Ovary (tissue), 9 donors: Measurements from ENCODE around the gene ZNF316. TPM values are rescaled to one million over a fixed set of nuclear protein-coding genes. Genes with fewer than 3 reads are reported as not detected.

Source experiments
- DNase-seq, 5 donors: peaks; one replicate each; pipeline ENCODE4 v3.0.0-alpha.2; 2019 to 2020
- H3K27ac ChIP-seq, 2 donors: fragments of 200-600 bp; one replicate each; pipeline versions ENCODE4 v1.5.1 to v1.8.0; 2019 to 2022
- H3K27me3 ChIP-seq: fragments of 200-600 bp; one replicate; pipeline ENCODE4 v1.8.0; 2022
- H3K36me3 ChIP-seq: fragments of 200-600 bp; sonication (generic); one replicate; pipeline ENCODE4 v1.5.1; 2019
- H3K4me1 ChIP-seq: one replicate; pipeline ENCODE4 v1.8.1; 2013; ENCODE audit warnings: mild to moderate bottlenecking, moderate library complexity; ENCODE audit not compliant: insufficient read depth
- H3K4me3 ChIP-seq: fragments of 200-600 bp; sonication (generic); one replicate; pipeline ENCODE4 v1.5.1; 2017
- H3K9me3 ChIP-seq, 2 donors: fragments of 200-600 bp in 1 of 2; sonication (generic) in 1 of 2; one replicate each; pipeline versions ENCODE4 v1.5.1 to v1.8.1; 2013 to 2019; ENCODE audit warnings: mild to moderate bottlenecking in 1 of 2, moderate library complexity in 1 of 2
- EP300 ChIP-seq: sonication (generic); formaldehyde crosslinking; IDR thresholded peaks from one replicate; pipeline ENCODE4 v1.6.1; 2017; ENCODE audit warnings: antibody characterized with exemption
- POLR2A ChIP-seq: fragments of 450-650 bp; IDR thresholded peaks from one replicate; pipeline ENCODE4 v1.6.1; 2017; ENCODE audit warnings: antibody characterized with exemption, mild to moderate bottlenecking, moderate library complexity
- WGBS, 3 donors: extraction: QIAGEN DNeasy Blood & Tissue Kit in 1 of 3; methylation state at CpG; one replicate each; pipeline versions ENCODE4 v1.1.5 to v1.1.7; 2013 to 2017; 5-methylcytosine and 5-hydroxymethylcytosine counted together
- intact Hi-C, 4 donors: fragments of 100-400 bp; cut with DNase I; formaldehyde crosslinking; loops; one replicate each; pipeline versions ENCODE4 v1.11.0 to v1.15.1; 2022 to 2023
- polyA plus RNA-seq, 2 donors: library from polyadenylated mRNA; stranded (reverse); fragments of 200-250 nt in 1 of 2; fragments of 350-450 nt in 1 of 2; fragmentation: Illumina TruSeq in 1 of 2; extraction: RNeasy Lipid Tissue Mini Kit (QIAGEN cat#74804) in 1 of 2; gene quantifications; one replicate each; pipeline ENCODE4 v1.2.3, GENCODE V29; 2013 to 2014
- total RNA-seq, 7 donors: library from RNA; depleted of rRNA in 2 of 7; stranded (reverse); fragments of >200 nt in 2 of 7; fragmentation: NEBNext Ultra II Directional in 3 of 7; extraction: Animal tissue kit (Norgen Biotek cat#: 25700) in 3 of 7; gene quantifications; one replicate each; pipeline versions ENCODE4 v1.1.0 to v1.2.4, GENCODE V29; 2016 to 2023
- TF ChIP-seq, protein P1 (sequence below), 3 donors: fragments of 450-650 bp in 2 of 3; fragments of 200-600 bp in 1 of 3; IDR thresholded peaks; one replicate each; pipeline versions ENCODE4 v1.5.1 to v1.8.0; 2016 to 2022; ENCODE audit warnings: antibody characterized with exemption in 3 of 3, mild to moderate bottlenecking in 1 of 3
- donor health status: DM: no; HTN: no; CAD: no; lungs with moderate emphysema.
- donor health status: DM: no; HTN: no; CAD: no.
- donor health status: Bipolar disorder and iron deficiency.
- donor health status: DM: yes; HTN: yes; CAD: no.
- donor health status: DM: no; HTN: no; CAD: no.
- donor health status: DM: yes; HTN: yes; CAD: no.

ZNF316 gene
- total and polyA plus RNA-seq, 9 donors = 11.5 to 36.4 (median 28.1) TPM

DNA sequence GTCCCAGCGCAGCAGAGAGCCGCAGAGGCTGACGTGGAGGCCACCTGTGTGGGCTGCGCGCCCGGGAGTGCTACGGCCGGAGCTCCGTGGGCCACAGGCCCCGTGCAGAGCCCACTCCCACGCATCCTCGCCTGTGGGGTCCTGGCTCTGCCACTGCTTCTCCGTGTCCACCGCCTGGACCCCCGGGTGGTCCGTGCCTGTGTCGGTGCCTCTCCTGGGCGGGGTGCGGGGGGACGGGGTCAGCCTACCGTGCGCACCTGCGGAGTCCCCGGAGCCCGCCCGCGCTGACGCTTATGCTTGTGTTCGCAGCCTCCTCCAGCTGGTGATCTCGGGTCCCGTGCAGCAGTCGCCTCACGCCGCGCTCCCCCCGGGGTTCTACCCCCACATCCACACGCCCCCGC is 29.5 kb upstream of the ZNF316 start:
- no peaks in the 10 kb centered on the region for H3K27me3 ChIP-seq
- intact Hi-C loops = no loop called here
- H3K9me3 ChIP-seq = no peaks in the 10 kb centered on the region
- H3K27ac ChIP-seq = no peak overlapping the region
- TF ChIP-seq POLR2A = no peak
- TF ChIP-seq, protein P1, sequence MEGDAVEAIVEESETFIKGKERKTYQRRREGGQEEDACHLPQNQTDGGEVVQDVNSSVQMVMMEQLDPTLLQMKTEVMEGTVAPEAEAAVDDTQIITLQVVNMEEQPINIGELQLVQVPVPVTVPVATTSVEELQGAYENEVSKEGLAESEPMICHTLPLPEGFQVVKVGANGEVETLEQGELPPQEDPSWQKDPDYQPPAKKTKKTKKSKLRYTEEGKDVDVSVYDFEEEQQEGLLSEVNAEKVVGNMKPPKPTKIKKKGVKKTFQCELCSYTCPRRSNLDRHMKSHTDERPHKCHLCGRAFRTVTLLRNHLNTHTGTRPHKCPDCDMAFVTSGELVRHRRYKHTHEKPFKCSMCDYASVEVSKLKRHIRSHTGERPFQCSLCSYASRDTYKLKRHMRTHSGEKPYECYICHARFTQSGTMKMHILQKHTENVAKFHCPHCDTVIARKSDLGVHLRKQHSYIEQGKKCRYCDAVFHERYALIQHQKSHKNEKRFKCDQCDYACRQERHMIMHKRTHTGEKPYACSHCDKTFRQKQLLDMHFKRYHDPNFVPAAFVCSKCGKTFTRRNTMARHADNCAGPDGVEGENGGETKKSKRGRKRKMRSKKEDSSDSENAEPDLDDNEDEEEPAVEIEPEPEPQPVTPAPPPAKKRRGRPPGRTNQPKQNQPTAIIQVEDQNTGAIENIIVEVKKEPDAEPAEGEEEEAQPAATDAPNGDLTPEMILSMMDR (IDR thresholded peaks at IDR 0.05) = no peak
- no peak for TF ChIP-seq EP300
- no peak for DNase-seq
- no peak overlapping the region for H3K4me3 ChIP-seq
- H3K4me1 ChIP-seq = no peaks in the 10 kb centered on the region
- no peaks in the 10 kb centered on the region for H3K36me3 ChIP-seq
- WGBS, 3 donors = 80 to 85% (median 84%) methylated on average over 35 to 38 of the region's 38 CpGs

DNA sequence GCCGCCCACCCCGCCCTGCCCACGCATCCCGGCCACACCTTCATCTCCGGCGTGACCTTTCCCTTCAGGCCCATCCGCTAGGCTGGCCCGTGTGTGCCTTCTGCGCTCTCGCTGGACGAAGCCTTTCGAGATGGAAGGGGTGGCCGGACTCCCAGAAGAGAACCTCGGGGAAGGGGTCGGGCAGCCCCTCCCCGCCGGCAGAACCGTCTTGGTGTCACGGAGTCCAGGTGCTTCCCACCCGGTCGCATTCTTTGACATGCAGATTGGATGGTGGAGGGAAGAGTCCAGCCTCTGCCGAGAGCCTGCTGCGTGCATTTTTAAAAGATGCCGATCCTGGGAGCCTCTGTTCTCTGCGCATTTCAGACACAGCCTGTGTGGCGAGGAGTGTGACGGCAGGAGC is 29.0 kb upstream of the ZNF316 start:
- H3K27me3 ChIP-seq = no peaks in the 10 kb centered on the region
- intact Hi-C loops = no loop called here
- H3K27ac ChIP-seq = no peak overlapping the region

DNA sequence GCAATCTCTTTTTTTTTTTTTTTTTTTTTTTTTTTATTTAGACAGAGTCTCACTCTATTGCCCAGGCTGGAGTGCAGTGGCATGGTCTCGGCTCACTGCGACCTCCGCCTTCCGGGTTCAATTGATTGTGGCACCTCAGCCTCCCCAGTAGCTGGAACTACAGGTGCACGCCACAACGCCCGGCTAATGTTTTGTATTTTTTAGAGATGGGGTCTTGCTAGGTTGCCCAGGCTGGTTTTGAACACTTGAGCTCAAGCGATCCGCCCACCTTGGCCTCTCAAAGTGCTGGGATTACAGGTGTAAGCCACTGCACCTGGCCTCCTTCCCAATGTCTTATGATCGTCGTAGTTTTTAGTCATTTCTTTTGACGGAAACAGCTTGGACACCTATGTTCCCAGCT is 28.3 kb upstream of the ZNF316 start:
- no peak overlapping the region for H3K4me3 ChIP-seq
- intact Hi-C loops = no loop called here
- no peaks in the 10 kb centered on the region for H3K36me3 ChIP-seq
- H3K27ac ChIP-seq = no peak overlapping the region
- DNase-seq = no peak
- H3K4me1 ChIP-seq = no peaks in the 10 kb centered on the region
- TF ChIP-seq POLR2A (no peak), EP300 (no peak)
- TF ChIP-seq, protein P1 (IDR thresholded peaks at IDR 0.05) = no peak
- no peaks in the 10 kb centered on the region for H3K27me3 ChIP-seq
- H3K9me3 ChIP-seq = no peaks in the 10 kb centered on the region
- 90 to 95% (median 95%) methylated on average over 12 of the region's 12 CpGs for WGBS, 3 donors

More for the DNA sequence above, 29.0 kb upstream of the ZNF316 start:
- H3K9me3 ChIP-seq = no peaks in the 10 kb centered on the region
- 82 to 88% (median 87%) methylated on average over 27 of the region's 27 CpGs for WGBS, 3 donors
- H3K36me3 ChIP-seq = no peaks in the 10 kb centered on the region
- DNase-seq = no peak
- H3K4me1 ChIP-seq = no peaks in the 10 kb centered on the region
- TF ChIP-seq EP300 (no peak), POLR2A (no peak)
- TF ChIP-seq, protein P1 (IDR thresholded peaks at IDR 0.05) = no peak
- H3K4me3 ChIP-seq = no peak overlapping the region

DNA sequence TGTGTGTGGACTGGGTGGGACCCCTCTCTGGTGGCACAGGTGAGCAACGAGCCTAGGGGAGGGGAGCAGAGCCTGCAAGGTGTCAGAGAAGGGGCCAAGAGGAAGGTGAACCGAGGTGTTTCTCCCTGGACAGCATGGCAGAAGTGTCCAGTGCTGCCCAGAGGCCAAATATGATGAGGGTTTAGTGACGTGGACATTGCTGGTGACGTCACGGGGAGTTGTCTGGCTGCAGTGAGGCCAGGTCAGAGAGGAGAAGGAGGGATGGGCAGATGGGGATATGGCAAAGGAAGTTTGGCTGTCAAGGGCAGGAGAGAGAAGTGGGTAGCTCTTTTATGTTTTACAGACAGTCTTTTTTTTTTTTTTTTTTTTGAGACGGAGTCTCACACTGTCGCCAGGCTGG is 24.3 kb upstream of the ZNF316 start:
- intact Hi-C loops = no loop called here
- no peaks in the 10 kb centered on the region for H3K9me3 ChIP-seq
- no peaks in the 10 kb centered on the region for H3K27me3 ChIP-seq
- H3K27ac ChIP-seq = no peak overlapping the region
- DNase-seq = no peak
- WGBS, 3 donors = 50 to 65% (median 55%) methylated on average over 7 of the region's 7 CpGs
- peaks cover 8% of the 10 kb centered on the region for H3K4me1 ChIP-seq
- TF ChIP-seq, protein P1 (IDR thresholded peaks at IDR 0.05) = no peak
- TF ChIP-seq EP300 (no peak), POLR2A (no peak)
- H3K4me3 ChIP-seq = no peak overlapping the region
- no peaks in the 10 kb centered on the region for H3K36me3 ChIP-seq

DNA sequence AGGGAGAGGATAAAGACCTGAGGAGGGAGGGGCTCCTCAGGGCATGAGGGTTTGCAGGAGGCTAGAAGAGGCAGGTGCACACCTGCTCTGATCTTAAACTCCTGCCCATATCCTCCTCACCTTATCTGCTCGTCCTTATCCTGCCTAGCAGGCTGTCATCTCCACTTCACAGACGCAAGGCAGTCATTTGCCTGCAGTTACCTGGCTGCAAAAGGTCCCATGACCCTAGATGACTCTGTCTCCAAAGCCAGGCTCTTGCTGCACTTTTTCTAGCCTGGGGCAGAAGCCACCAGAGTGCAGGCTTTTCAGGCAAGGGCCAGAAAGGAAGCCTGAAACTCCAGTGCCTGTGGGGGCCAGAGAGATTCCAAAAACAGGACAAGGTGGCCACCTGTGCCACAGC is 23.4 kb upstream of the ZNF316 start:
- Histone ChIP-seq H3K9me3 (no peaks in the 10 kb centered on the region), H3K27ac (no peak overlapping the region), H3K36me3 (no peaks in the 10 kb centered on the region), H3K4me3 (no peak overlapping the region), H3K27me3 (no peaks in the 10 kb centered on the region), H3K4me1 (peaks cover 8% of the 10 kb centered on the region)
- WGBS, 3 donors = 29 to 68% (median 40%) methylated on average over 2 of the region's 2 CpGs
- TF ChIP-seq, protein P1 (IDR thresholded peaks at IDR 0.05) = no peak
- TF ChIP-seq EP300 (no peak), POLR2A (no peak)
- no peak for DNase-seq
- intact Hi-C loops = no loop called here
